ENCODE measurements around the gene FBXO9.

Gene FBXO9

DNA sequence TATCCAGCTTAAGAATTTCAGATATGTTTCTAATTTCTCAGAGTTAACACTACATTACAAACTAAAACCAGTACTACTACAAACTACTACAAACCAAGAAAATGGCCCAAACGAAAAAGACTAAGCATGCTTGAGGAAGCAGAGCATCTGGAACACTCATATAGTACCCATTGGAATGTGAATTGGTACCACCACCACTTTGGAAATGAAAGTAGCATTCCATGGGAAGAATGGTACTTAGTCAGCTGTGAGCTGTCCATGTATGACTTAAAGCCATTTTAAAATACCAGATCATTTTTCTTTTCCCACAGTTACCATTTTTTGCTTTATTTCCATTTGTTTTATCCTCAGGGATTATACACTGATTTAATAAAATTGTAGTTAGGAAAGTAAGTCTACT is 30.5 kb downstream of the FBXO9 start:
- no peak for DNase-seq

DNA sequence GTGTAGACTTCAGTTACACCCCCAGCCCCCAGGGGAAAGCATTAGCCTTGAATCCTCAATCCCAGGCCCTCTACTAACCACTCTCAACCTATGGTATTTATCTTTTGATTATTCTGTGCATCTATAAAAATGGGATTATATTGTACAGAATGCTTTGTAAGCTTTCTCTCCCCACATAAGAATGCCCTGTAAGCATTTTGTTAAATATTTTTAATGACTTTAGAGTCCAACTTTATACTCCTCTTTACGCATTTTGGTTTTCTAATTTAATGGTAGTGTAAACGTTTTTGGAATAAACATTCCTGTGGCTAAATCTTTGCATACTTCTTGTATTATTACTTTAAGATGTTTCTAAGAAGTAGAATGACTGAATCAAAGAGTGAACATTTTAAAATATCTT is 35.4 kb downstream of the FBXO9 start:
- DNase-seq, result no peak

DNA sequence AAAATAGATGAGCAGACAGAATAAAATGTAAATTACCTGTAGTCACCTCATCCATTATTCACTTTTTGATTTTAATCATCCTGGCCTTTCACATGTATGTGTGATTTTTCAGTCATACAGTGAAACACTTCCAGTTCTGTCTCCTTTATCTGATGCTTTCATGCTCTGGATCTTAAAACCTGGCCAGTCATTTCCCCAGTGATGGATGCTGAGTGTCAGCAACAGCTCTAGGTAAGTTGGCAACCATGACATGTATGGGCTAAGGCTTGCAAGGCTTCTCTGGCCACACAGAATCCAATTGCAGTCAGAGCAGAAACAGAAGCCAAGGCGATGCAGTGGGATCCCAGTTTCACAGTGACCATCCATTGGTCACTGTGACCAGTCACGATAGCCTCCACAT is 35.8 kb downstream of the FBXO9 start:
- no peak for DNase-seq

DNA sequence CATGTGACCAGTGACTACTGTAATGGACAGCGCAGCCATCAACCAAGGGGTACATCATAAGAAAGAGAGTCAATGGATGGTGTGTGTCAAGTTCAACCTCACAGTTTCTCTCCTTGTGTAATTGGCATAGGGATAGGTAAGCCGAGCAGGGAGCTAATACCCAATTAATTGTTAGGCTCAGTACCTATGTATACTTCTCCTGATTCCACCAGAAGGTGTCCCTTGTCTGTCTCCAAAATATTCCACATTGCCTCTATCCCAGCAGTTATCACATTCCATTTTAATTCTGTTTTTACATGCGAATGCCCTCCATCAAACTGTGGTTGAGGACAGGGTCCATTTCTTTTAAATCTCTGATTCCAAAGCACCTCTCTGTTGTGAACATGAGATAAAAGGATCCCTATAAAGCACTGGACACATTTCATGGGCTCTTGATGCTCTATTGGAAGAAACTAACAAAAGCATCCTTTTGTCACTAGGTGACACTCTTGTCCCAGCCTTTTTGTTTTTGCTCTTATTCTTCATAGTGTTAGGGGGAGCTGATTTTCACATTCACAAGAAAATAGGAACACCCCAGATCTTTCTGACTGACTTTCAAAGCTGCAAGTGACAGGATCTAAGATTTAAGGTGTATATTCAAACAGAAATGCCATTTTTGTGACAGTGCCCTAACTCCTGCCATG is 38.9 kb downstream of the FBXO9 start:
- no peak for DNase-seq

DNA sequence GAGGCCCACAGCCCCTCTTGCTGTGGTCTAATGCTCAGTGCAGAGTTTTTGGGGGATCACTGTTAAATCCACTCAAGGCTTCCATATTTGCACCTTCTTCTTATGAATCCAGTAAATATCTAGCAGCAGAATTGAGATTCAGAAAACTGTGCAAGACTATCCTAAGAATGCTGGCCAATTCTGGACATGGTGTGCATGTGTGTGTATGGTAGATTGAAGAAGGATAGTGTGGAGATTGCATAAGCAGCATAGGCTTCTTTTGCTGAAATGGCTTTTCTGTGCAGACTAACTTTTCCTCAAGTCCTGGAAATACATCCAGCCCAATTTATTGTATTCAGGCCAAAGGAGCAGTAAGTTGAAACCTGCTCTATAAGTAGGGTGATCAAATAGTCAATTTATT is 39.7 kb downstream of the FBXO9 start:
- no peak for DNase-seq

DNA sequence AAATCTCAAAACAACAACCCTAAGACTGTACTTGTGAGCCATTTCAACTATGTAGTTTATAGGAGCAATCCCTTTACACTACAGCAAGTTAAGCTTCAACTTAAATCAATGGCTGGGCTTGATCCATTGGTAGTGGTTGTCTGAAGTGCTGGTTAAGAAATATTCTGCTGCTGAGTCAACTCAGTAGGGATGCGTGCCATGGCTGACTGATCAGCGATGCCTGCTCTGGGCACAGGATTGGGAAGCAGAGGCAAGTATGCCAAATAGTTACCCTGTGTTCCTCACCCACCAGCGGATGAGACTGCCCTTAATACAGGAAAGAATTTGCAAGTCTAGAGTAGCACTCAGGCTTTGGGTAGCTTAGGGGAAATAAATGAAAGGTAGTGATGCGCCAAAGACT is 41.9 kb downstream of the FBXO9 start:
- no peak for DNase-seq

DNA sequence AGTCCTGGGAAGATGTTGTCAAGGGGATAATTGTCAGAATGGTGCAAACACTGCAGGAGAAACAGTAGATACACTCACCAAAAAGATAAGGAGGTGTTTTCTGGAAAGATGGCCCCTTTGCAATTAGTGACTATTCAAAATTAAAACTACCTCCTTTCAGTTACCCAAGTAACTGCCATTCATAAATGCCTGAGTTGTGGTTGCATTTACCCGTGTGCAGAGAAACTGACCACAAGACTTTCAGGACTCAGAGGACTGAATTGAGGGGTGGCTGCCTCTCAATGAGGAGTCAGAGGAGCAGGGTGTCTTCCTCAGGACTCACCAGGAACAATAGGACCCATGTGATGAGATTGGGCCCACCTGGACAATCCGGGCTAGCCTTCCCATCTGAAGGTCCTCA is 44.4 kb downstream of the FBXO9 start:
- no peak for DNase-seq

DNA sequence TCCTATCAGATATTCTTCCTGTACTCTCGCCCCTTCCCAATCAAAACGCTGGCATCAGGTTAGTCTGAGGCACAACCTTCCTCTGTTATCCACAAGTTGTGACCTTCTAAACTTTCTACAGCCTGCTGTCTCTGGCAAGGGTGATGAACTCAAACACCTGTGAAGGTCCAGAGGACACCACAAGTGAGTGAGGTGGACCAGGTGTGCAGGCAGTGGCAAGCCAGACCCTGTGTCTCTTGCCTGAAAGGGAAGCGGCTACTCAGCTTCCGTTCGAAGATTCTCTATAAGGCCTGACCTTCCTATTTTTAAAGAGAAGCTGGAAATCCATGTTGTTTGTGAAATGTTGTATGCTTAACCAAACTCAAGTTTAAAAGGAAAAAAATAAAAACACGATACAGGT is 46.7 kb downstream of the FBXO9 start:
- no peak for DNase-seq

DNA sequence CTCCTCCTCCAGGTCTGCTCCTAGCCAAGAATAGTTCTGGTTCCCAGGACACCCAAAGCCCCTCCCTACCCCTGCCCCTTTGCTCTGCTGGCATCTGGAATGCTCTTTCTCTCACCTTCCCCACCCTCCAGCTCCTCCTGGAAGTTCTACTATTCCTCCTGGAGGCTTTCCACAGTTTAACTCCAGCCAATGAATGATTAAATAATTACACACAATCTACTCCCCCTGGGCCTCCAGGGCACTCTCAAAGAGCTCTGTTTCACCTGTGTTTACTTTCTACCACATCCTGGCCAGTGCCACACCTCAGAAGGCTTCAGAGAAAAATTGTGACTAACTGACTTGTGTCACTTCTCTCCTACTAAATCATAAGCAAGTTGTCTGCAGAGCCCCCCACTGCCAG is 47.2 kb downstream of the FBXO9 start:
- no peak for DNase-seq

DNA sequence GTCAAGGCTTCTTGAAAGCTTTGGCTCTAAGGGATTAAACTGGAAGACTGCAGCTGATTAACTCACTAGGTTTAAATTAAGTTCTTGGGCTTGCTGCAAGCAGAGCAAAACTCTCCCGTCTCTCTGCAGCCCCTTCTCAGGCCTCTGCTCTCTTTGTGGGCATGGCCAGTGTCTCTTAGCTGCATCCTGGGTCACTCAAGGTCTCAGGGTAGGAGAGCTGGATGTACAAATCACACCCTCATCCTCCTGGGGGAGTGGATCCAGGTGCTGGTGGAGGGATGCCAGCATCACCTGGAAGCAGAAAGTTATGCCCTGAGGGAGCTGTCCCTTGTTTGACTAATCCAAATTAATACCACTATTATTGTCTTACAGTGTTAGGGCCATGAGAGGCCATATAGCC is 47.7 kb downstream of the FBXO9 start:
- no peak for DNase-seq

DNA sequence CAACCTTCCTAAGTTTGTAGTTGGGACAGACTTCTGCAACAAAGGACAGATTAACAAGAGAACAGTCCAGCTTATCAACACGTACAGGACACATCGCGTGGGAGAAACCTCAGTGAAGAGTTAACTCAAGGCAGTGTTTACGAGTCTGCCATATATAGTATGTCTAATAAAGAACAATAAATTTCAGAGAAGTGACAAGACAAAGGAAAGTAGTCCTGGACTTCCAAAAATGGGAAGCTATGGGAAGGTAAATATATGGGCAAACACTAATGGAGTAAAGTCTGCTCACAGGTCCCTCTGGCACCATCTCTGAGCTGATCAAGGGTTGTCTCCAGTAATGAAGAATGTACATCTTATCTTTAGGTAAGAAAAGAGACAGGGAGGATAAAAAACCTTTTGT is 48.5 kb downstream of the FBXO9 start:
- DNase-seq, result no peak

DNA sequence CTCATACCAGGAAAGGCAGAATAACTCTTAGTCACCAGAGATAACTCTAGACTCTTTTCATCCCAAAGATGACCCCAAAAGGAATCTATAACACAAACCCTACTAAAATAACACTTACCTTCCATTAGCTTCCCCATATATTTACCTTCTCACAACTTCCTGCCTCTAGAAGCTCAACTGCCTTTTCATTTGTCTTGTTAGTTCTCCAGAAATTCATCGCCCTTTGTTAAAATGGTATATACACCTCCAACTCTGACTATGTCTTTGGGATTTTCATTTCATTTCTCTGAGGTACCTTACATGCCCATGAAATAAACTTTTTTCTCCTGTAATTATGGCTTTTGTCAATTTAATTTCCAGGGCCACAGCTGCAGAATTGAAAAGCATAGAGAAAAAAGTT is 49.9 kb downstream of the FBXO9 start:
- no peak for DNase-seq

DNA sequence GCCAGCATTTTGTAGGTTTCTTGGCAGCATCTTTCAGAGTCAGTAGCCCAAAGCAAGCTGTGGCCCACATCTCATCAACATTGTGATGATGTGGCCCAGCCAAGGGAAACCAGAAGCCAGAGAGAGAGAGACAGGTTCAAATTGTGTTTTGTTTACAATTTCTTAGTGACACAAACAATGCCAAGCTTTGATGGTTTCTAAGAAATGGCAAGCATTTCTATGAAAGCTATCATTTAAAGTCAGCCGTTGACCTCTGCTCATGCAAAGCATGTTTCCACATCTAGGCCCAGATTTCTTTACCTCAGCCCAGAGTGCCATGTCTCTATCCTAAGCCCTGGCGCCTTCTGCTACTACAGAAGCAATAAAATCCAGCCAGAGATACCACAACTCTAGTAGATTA is 50.5 kb downstream of the FBXO9 start:
- DNase-seq, result no peak

DNA sequence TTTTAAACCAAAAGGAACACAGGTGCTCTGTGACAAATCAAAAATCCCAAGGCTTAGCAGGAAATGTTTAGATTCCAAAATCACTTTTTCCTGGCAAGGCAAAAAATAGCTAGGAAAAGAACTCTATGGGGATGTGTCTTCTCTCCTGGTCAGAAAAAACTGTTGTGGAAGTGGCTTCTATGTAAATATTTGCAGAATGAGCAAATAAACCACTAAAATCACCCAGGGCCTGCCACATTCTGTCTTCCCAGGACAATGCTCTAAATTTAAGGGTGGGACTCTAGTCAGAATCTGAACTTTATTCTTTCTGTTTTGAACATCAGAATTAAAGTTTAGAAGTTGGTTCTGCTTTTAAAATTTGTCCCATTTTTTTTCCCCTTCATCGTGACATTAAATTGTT is 54.1 kb downstream of the FBXO9 start:
- DNase-seq, result no peak

DNA sequence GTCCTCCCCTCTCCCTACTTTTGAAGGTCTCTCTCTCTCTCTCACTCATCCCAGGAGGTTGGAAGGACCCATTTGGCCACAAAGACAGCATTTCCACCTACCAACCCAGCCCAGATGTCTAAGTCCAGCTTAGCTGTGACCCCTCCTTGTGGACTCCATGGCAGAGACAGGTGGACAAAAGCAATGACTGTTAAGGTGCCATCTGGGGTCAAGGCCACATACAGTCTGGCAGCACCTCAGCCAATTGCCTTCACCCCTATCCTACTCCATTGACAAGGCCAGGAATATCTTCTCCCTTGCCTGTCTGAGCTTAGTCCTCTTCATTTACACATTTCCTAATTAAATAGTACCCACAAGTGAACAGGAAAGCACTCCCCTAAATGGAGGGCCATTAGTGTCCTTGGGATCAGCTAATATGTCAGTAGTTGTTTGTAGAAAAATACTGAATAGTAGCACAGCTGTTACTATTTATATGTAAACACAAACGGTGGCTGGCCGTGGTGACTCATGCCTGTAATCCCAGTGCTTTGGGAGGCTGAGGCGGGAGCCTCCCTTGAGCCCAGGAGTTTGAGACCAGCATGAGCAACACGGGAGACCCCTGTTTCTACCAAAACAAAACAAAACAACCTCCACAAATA is 54.7 kb downstream of the FBXO9 start:
- DNase-seq, result no peak

DNA sequence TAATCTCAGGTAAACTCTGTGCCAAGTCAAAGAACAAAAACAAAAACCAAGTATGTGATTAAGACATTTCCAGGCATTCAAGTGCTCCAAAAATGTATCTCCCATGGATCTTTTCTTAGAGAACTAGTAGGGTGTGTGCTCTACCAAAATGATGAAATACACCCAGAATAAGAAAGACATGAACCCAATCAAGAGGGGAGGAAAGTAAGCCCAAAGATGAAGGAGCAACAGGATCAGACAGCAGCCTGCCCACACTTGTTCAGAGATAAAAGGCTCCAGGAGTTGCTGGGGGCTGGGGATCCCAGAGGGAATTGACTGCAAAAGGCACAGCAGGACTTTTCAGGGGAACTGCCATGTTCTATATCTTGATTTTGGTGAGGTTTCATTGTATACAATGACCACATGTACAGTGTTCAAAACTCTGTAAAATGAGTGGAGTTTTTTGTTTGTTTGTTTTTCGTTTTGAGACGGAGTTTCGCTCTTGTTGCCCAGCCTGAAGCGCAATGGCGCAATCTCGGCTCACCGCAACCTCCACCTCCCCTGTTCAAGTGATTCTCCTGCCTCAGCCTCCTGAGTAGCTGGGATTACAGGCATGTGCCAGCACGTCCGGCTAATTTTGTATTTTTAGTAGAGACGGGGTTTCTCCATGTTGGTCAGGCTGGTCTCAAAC is 59.1 kb downstream of the FBXO9 start:
- no peak for DNase-seq

DNA sequence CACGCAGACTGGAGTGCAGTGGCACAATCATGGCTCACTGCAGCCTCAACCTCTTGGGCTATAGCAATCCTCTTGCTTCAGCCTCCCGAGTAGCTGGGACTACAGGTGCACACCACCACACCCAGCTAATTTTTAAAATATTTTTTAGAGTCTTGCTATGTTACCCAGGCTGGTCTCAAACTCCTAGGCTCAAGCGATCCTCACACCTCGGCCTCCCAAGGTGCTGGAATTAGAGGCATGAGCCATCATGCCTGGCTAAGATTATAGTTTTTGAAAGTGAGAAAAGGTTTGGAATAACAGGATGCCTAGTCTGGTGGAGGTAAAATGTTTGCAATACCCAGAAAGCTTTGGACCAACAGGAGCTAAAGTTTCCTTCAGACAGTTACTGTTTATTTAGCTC is 60.1 kb downstream of the FBXO9 start:
- no peak for DNase-seq

DNA sequence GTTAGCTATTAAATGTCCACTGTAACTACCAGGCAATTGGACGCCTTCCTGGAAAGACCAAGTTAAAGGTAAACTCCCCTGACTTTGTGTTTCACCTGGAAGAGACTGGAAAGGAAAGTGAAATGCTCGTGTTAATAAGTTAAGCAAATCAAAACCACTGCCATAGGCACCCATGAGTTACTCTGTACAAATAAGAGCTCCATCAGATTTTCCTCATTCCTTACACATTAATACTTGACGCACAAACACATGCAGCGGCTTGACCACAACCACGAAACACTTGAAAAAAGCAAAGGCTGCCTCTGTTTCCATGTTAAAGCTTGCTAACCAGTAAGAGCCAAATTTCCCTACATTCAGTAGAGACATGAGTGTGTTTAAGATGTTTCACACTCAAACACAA is 63.6 kb downstream of the FBXO9 start:
- no peak for DNase-seq

DNA sequence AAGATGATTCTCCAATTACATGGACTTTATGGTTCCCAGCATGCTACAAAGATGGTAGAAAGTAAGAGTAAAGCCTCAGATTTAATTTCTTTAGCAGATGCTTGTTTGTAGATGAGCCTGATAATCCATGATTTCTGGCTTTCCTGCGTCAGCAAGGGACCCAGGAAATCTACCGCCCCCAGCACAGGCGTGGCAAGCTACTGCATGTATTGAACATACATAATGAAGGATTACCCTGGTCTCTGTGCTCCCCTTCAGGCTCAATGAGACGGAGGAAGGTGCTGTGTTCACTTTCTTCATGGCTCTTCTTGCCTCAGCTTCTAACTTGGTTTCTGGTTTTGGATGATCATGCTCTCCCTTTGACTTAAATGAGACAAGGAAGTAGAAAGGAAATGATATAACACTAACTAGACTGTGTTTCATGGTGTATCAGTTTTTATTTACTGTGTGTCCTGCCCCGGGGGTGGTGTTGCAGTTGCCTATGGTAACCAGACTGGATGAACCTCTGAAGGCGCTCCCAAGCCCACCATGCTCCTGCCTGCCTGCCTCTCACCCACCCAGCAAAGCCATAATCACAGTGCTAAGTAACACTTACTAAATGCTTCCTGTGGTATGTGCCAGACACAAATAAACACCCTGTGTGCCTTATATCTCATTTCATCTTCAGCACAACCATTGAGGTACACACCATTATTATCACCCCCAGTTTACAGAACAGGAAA is 65.5 kb downstream of the FBXO9 start:
- no peak for DNase-seq

DNA sequence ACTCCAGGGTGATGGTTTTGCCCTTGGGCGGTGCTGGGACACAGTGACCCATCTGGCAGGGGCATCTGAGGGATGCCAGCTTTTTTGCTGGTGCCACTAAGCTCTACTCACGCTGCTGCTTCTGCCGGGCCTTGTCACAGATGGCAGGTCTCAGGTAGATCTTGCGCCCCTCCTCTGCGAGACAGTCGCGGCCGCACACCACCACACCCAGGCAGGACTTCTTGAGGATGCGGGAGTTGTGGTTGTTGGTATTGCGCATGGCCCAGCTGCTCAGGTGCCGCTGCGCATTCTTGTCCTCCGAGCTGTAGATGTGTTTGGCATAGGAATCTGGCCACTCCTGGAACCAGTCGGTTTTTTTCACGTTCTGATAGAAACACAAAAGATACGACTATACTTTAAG is 68.8 kb downstream of the FBXO9 start:
- no peak for DNase-seq

DNA sequence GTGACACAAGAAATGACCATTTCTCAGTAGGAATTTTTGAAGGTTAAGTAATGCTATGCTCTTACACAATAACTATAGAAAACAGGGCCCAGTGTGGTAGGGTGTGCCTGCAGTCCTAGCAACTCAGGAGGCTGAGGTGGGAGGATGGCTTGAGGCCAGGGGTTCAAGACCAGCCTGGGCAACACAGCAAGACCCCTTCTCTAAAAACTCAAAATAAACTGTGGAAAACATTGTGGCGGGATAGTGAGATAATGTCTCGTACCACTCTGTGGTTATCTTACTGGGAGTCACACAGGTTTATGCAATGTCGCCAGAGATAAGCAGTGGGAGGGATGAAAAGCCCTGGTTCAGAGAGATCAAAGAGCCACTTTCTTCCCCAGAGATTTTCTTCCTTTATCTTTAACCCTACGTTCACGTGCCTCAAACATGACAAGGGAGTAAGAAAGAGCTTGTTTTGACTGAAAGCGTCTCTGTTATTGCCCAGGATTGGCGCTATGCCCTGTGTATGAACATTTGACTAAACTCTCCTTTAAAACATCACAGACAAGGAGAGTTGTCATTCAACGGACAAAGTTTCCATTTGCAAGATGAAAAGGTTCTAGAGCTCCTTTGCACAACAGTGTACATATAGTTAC is 69.5 kb downstream of the FBXO9 start:
- no peak for DNase-seq

DNA sequence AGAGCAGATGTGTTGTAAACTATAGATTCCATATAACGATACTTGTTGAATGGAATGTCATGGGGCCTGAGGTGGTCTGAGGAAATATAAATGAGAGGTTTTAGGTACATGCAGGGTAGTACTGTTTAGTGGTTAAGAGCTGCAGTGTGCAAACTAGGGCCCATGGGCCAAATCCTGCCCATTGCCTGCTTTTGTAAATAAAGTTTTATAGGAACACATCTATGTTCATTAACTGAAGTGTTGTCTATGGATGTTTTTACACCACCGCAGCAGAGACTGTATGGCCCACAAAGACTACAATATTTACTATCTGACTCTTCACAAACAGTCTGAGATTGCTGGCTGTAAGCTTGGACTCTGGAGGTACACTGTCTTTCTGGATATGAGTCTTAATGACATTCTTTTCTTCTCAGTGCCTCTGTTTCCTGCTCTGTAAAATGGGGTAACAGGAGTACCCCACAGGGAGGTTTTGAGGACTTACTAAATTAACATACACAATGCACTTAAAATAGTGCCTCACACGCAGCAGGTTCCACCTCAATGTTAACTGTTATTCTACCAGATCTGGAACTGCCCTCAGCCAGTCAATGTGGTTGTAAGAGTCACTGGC is 70.9 kb downstream of the FBXO9 start:
- DNase-seq, result no peak

DNA sequence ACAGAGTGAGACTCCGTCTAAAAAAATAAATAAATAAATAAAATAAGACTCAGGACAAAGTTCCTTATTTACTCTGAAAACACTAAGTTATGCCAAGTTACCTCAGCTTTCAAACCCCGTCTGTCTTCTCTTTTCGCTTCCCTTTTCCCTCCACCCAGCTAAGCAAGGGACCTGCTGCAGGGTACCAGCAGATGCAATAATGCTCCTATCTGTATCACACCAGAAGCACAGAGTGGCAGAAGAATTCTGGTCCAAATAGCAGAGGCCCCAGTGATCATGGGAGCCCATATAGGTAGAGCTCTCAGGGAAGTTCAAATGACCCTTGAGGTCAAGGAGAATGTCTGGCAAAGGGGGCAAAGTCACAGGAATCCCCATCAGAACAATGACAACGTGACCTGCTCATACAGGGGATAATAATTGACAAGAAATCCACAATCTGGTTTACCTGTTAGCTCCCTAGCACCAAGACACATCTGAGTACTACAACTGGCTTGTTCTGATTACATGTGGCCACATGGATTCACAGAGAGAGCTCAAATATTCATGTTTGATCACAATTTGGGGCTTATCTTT is 74.7 kb downstream of the FBXO9 start:
- no peak for DNase-seq
